HCT116 (cell line): ENCODE measurements around the gene NOXA1.

ENCODE experiments used
- EGR1 ChIP-seq: IDR thresholded peaks from 2 replicates; pipeline ENCODE4 v1.6.1; 2012; ENCODE audit warnings: low read depth
- TCF7L2 ChIP-seq: IDR thresholded peaks from 2 replicates; pipeline ENCODE4 v1.7.0; 2011; ENCODE audit warnings: borderline replicate concordance, inconsistent platforms; ENCODE audit not compliant: insufficient read depth, insufficient read length; ENCODE audit errors: extremely low read depth
- ZNF274 ChIP-seq: fragments of 200-500 bp; sonication (Bioruptor generic); IDR thresholded peaks from 2 replicates; pipeline ENCODE4 v1.6.1; 2014; ENCODE audit warnings: mild to moderate bottlenecking, low read depth, low read length, inconsistent platforms
- TF ChIP-seq, protein P1 (sequence below), 3 experiments: fragments of 200-600 bp in 1 of 3; sonication (generic) in 1 of 3; IDR thresholded peaks in 2 of 3; conservative IDR thresholded peaks in 1 of 3; 2 replicates each; pipeline ENCODE4 v1.5.1; 2012 to 2017; ENCODE audit warnings: low read depth in 2 of 3, low read length in 2 of 3, antibody characterized with exemption in 1 of 3, borderline replicate concordance in 1 of 3, control low read depth in 1 of 3, mild to moderate bottlenecking in 1 of 3, mixed read lengths in 1 of 3, mixed run types in 1 of 3, moderate library complexity in 1 of 3; ENCODE audit not compliant: insufficient read depth in 1 of 3

GRCh38 chr9:137470785-137471184 is 47.6 kb downstream of the NOXA1 start:
- TF ChIP-seq ZNF274 = no peak
- TF ChIP-seq, protein P1, sequence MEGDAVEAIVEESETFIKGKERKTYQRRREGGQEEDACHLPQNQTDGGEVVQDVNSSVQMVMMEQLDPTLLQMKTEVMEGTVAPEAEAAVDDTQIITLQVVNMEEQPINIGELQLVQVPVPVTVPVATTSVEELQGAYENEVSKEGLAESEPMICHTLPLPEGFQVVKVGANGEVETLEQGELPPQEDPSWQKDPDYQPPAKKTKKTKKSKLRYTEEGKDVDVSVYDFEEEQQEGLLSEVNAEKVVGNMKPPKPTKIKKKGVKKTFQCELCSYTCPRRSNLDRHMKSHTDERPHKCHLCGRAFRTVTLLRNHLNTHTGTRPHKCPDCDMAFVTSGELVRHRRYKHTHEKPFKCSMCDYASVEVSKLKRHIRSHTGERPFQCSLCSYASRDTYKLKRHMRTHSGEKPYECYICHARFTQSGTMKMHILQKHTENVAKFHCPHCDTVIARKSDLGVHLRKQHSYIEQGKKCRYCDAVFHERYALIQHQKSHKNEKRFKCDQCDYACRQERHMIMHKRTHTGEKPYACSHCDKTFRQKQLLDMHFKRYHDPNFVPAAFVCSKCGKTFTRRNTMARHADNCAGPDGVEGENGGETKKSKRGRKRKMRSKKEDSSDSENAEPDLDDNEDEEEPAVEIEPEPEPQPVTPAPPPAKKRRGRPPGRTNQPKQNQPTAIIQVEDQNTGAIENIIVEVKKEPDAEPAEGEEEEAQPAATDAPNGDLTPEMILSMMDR (IDR thresholded peaks at IDR 0.05 in 2 of 3, conservative IDR thresholded peaks at IDR 0.05 in 1 of 3; ENCODE audit: borderline replicate concordance in 1 of 3, insufficient read depth in 1 of 3, low read depth in 2 of 3, low read length in 2 of 3) = no peak
- no peak for TF ChIP-seq EGR1
- no peak for TF ChIP-seq TCF7L2
